ENCODE measurements around the gene FAM171A2.
"Not testable (repeated sequence)": the region's sequence is repeated elsewhere in the genome, so short reads cannot be mapped to it uniquely, and the experiment has no call there.

The FAM171A2 gene

GRCh38 chr17:44348988-44349364 lies 14.7 kb downstream of the FAM171A2 start:
- H3K27me3 ChIP-seq (ENCODE audit: control insufficient read depth, low read length): no peaks in the 10 kb centered on the region
- H3K4me2 ChIP-seq (ENCODE audit: low read length): peak overlapping the region; percentile 100
- H3K9me2 ChIP-seq (replicated peaks; ENCODE audit: control insufficient read depth, low read length): no peaks in the 10 kb centered on the region
- H3F3A ChIP-seq (ENCODE audit: control insufficient read depth, insufficient read depth): peaks cover 21% of the 10 kb centered on the region
- H3K27ac ChIP-seq (ENCODE audit: low read depth, low read length): peak overlapping the region; percentile 86
- TF ChIP-seq EZH2phosphoT487 (IDR thresholded peaks at IDR 0.05; ENCODE audit: borderline replicate concordance, low read length): no peak
- no peak for TF ChIP-seq CTCF (IDR thresholded peaks at IDR 0.05; ENCODE audit: low read depth, low read length, poor library complexity, severe bottlenecking)
- no peaks in the 10 kb centered on the region for H3K9me3 ChIP-seq (ENCODE audit: control insufficient read depth, insufficient read depth, low read length)
- H4K20me1 ChIP-seq (ENCODE audit: control insufficient read depth, insufficient read depth, low read depth, low read length): no peaks in the 10 kb centered on the region
- peak overlapping the region; percentile 100 for H3K4me3 ChIP-seq (ENCODE audit: low read length)
- peaks cover 25% of the 10 kb centered on the region for H3K79me2 ChIP-seq (ENCODE audit: control insufficient read depth, low read length)
- H3K4me1 ChIP-seq (ENCODE audit: control insufficient read depth, low read length): peaks cover 53% of the 10 kb centered on the region
- H3K36me3 ChIP-seq (ENCODE audit: control insufficient read depth, low read length): peaks cover 55% of the 10 kb centered on the region

DNA sequence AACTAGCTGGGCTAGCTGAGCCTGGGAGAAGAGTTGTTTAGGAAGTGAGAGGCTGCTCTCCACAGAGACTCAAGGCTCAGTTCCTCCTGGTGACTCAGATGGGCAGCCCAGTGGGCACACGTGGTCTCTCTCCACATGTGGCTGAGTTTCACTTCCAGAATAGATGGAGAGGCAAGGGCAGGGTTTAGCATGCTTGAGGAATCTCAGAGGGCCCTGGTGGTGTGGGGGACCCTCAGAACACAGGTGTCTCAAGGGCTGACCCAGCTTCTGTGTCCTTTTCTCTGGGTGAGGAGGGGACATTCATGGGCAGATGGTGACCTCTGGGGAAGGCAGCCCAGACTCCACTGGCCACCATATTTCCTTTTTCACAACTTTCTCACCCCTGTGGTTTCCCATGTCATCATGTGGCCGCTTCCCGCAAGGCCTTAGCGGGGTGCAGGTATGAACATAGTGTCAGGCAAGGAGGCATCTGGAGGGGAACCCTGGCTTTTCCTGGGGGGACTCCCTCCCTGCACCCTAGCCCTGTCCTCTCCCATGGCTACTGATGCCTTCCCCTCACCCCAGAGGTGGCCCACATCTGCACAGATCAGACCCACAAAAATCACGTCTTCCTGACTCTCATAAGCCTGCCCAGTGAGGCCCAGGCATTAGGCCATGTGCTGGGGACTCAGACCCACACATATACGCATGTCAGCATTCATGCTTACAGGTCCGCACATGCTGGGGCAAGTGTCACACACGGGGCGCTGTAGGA lies 15.2 kb downstream of the FAM171A2 start:
- Histone ChIP-seq H3K79me2 (ENCODE audit: control insufficient read depth, low read length) (peaks cover 25% of the 10 kb centered on the region), H3K36me3 (ENCODE audit: control insufficient read depth, low read length) (peaks cover 55% of the 10 kb centered on the region), H3K27me3 (ENCODE audit: control insufficient read depth, low read length) (no peaks in the 10 kb centered on the region), H3K9me2 (replicated peaks; ENCODE audit: control insufficient read depth, low read length) (no peaks in the 10 kb centered on the region), H4K20me1 (ENCODE audit: control insufficient read depth, insufficient read depth, low read depth, low read length) (no peaks in the 10 kb centered on the region), H3K9me3 (ENCODE audit: control insufficient read depth, insufficient read depth, low read length) (no peaks in the 10 kb centered on the region), H3K4me2 (ENCODE audit: low read length) (peak overlapping the region; percentile 100), H3K4me3 (ENCODE audit: low read length) (peak overlapping the region; percentile 100), H3K4me1 (ENCODE audit: control insufficient read depth, low read length) (peaks cover 55% of the 10 kb centered on the region), H3K27ac (ENCODE audit: low read depth, low read length) (peak overlapping the region; percentile 86), H3F3A (ENCODE audit: control insufficient read depth, insufficient read depth) (peaks cover 21% of the 10 kb centered on the region)
- TF ChIP-seq CTCF (IDR thresholded peaks at IDR 0.05; ENCODE audit: low read depth, low read length, poor library complexity, severe bottlenecking): no peak

GRCh38 chr17:44347206-44348055 lies 16.2 kb downstream of the FAM171A2 start:
- Histone ChIP-seq H3K27ac (ENCODE audit: low read depth, low read length) (peak overlapping the region; percentile 86), H3K4me1 (ENCODE audit: control insufficient read depth, low read length) (peaks cover 55% of the 10 kb centered on the region), H3K79me2 (ENCODE audit: control insufficient read depth, low read length) (peaks cover 25% of the 10 kb centered on the region), H3K4me2 (ENCODE audit: low read length) (peak overlapping the region; percentile 100), H3K4me3 (ENCODE audit: low read length) (peak overlapping the region; percentile 100), H3K36me3 (ENCODE audit: control insufficient read depth, low read length) (peaks cover 46% of the 10 kb centered on the region), H3F3A (ENCODE audit: control insufficient read depth, insufficient read depth) (peaks cover 21% of the 10 kb centered on the region)
- H3K27me3 ChIP-seq (ENCODE audit: control insufficient read depth, low read length); H4K20me1 ChIP-seq (ENCODE audit: control insufficient read depth, insufficient read depth, low read depth, low read length); H3K9me2 ChIP-seq (replicated peaks; ENCODE audit: control insufficient read depth, low read length); H3K9me3 ChIP-seq (ENCODE audit: control insufficient read depth, insufficient read depth, low read length): not testable (repeated sequence)
